Gastrocnemius medialis (tissue), 4 donors: ENCODE measurements around the gene FBXO5.

Experiments
- POLR2A ChIP-seq, 2 donors: fragments of 450-650 bp; IDR thresholded peaks; one replicate each; pipeline ENCODE4 v1.6.1; 2017; ENCODE audit warnings: antibody characterized with exemption in 2 of 2, mild to moderate bottlenecking in 2 of 2, moderate library complexity in 2 of 2
- TF ChIP-seq, protein P1 (sequence below), 5 experiments: fragments of 450-650 bp in 3 of 5; fragments of 200-600 bp in 2 of 5; sonication (generic) in 2 of 5; IDR thresholded peaks in 4 of 5; conservative IDR thresholded peaks in 1 of 5; 1 replicate in 4 of 5; 2 replicates in 1 of 5; pipeline ENCODE4 v1.5.1; 2016 to 2019; ENCODE audit warnings: antibody characterized with exemption in 5 of 5, mild to moderate bottlenecking in 3 of 5, moderate library complexity in 3 of 5

DNA sequence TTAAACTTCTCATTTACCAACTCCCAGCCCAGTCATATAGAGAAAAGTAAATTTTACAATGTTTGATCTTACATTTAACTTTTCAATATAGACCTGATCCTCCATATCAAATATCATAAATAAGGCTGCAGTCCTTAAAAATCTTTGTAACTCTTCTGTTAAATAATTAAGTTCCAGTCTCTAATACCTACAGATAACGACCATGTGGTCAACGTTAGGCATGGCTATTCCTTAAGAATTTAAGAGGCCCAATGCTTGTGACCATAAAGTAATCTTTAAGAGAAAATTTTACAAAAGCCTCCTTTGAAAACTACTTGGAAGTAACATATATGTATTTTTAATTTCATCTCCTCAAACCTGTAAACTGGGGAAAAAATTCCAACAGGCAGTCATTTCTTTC, 1.6 kb downstream of the FBXO5 start:
- TF ChIP-seq, protein P1, sequence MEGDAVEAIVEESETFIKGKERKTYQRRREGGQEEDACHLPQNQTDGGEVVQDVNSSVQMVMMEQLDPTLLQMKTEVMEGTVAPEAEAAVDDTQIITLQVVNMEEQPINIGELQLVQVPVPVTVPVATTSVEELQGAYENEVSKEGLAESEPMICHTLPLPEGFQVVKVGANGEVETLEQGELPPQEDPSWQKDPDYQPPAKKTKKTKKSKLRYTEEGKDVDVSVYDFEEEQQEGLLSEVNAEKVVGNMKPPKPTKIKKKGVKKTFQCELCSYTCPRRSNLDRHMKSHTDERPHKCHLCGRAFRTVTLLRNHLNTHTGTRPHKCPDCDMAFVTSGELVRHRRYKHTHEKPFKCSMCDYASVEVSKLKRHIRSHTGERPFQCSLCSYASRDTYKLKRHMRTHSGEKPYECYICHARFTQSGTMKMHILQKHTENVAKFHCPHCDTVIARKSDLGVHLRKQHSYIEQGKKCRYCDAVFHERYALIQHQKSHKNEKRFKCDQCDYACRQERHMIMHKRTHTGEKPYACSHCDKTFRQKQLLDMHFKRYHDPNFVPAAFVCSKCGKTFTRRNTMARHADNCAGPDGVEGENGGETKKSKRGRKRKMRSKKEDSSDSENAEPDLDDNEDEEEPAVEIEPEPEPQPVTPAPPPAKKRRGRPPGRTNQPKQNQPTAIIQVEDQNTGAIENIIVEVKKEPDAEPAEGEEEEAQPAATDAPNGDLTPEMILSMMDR (IDR thresholded peaks at IDR 0.05 in 4 of 5, conservative IDR thresholded peaks at IDR 0.05 in 1 of 5) = no peak
- no peak for TF ChIP-seq POLR2A (IDR thresholded peaks at IDR 0.05)
